ENCODE data around the gene PHACTR2. TPM values are rescaled to one million over a fixed set of nuclear protein-coding genes. Genes with fewer than 3 reads are reported as not detected.

PHACTR2 gene
- total and polyA plus RNA-seq, 4 donors: 4.0 to 23.8 (median 15.0) TPM

- Histone ChIP-seq H3K4me3 (ENCODE audit: low read depth in 1 of 3, low read length in 3 of 3) (no peak overlapping the region), H3K36me3 (ENCODE audit: control insufficient read depth in 4 of 4, insufficient read depth in 3 of 4, low read depth in 1 of 4, low read length in 3 of 4) (peaks cover 0 to 7% (median under 1%) of the 10 kb centered on the region in 4 donors), H3K9ac (ENCODE audit: low read depth in 1 of 2, low read length in 2 of 2) (no peak overlapping the region), H3K9me3 (ENCODE audit: control insufficient read depth in 4 of 4, low read length in 3 of 4) (no peaks in the 10 kb centered on the region), H3K4me1 (ENCODE audit: control insufficient read depth in 4 of 4, insufficient read depth in 4 of 4, low read length in 3 of 4) (no peaks in the 10 kb centered on the region), H3K27ac (ENCODE audit: low read depth in 1 of 2, low read length in 2 of 2) (no peak overlapping the region), H3K27me3 (ENCODE audit: control insufficient read depth in 4 of 4, insufficient read depth in 4 of 4, low read length in 3 of 4) (no peaks in the 10 kb centered on the region)
- 93% methylated on average over 8 of the region's 8 CpGs for WGBS
- TF ChIP-seq HNF4A (conservative IDR thresholded peaks at IDR 0.05): no peak
- no peak for TF ChIP-seq ZBTB33 (IDR thresholded peaks at IDR 0.05)
- TF ChIP-seq TAF1 (conservative IDR thresholded peaks at IDR 0.05): no peak
- TF ChIP-seq REST (IDR thresholded peaks at IDR 0.05): no peak
- no peak for TF ChIP-seq NR2F2 (IDR thresholded peaks at IDR 0.05)
- TF ChIP-seq SP1 (IDR thresholded peaks at IDR 0.05): no peak
- no peak for TF ChIP-seq GABPA (IDR thresholded peaks at IDR 0.05 in 1 of 2, conservative IDR thresholded peaks at IDR 0.05 in 1 of 2)
- TF ChIP-seq RXRA (IDR thresholded peaks at IDR 0.05): no peak
- TF ChIP-seq ATF3 (IDR thresholded peaks at IDR 0.05): no peak
- TF ChIP-seq FOXA1 (IDR thresholded peaks at IDR 0.05): no peak
- TF ChIP-seq MAX (IDR thresholded peaks at IDR 0.05): no peak
- no peak for TF ChIP-seq FOXA2 (IDR thresholded peaks at IDR 0.05)
- TF ChIP-seq JUND (IDR thresholded peaks at IDR 0.05): no peak
- no peak for TF ChIP-seq EGR1 (IDR thresholded peaks at IDR 0.05; ENCODE audit: low read depth in 2 of 2)
- TF ChIP-seq CTCF (IDR thresholded peaks at IDR 0.05; ENCODE audit: low read depth, low read length, missing input control): no peak
- no peak for TF ChIP-seq RAD21 (IDR thresholded peaks at IDR 0.05)
- TF ChIP-seq YY1 (IDR thresholded peaks at IDR 0.05): no peak
- no peak for TF ChIP-seq HNF4G (IDR thresholded peaks at IDR 0.05)
- no peak for DNase-seq (ENCODE audit: low spot score)
Observed at GRCh38 chr6:143806282-143807102, 128.7 kb downstream of the PHACTR2 start.
